Measurements from ENCODE around the gene ABCC1.
"Not testable (repeated sequence)": the region's sequence is repeated elsewhere in the genome, so short reads cannot be mapped to it uniquely, and the experiment has no call there.

ABCC1 gene

DNA sequence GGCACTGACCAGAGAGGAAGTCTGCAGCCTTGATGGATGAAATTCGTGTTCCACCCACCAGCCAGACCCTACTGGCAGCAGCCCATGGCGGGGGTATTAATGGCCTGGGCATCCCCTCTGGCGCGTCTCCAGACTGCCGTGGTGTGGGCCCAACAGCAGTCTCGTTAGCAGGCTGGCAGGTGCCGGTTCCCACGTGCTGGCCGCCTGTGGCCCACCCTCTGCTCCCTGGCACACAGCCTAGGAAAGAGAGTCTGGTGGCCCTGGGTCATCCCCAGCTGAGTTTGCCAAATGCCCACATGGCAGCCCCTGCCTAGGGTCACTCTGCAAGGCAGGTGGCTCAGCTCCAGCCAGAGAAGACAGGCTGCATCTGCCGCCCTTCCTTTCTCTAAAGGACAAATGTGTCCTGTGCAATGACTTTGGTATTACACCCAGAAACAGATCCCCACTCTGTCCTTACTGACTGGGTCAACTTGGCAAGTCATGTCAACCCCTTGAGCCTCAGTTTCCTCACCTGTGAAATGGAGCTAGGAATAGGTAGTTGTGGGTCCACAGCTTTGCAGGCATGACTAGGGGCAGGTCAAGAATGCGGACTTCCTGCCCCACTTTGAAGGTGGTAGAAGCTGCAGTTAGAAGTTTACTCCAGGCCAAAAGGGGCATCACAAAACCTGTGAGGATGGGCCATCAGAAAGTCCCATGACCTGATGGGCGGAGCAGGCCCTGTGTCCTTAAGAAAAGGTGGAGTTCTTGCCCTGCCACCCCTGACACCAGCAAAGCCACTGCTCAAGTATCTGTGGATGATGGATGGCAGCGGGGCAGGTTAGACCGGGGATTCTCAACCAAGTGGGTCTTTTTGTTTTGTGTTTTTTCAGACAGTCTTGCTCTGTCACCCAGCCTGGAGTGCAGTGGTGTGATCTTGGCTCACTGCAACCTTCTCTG is 197.2 kb downstream of the ABCC1 start:
- no peak for DNase-seq (ENCODE audit: low read depth, low spot score)
- Histone ChIP-seq H3K4me3 (ENCODE audit: insufficient read length, low read depth) (no peak overlapping the region), H3K36me3 (ENCODE audit: insufficient read depth, insufficient read length, low read length) (peaks cover 20% of the 10 kb centered on the region), H3K9ac (ENCODE audit: insufficient read length, low read depth) (no peak overlapping the region), H3K9me3 (ENCODE audit: insufficient read depth, low read length) (no peaks in the 10 kb centered on the region), H3K27me3 (ENCODE audit: insufficient read depth, insufficient read length) (no peaks in the 10 kb centered on the region), H3K4me1 (ENCODE audit: insufficient read depth, insufficient read length) (peaks cover 15% of the 10 kb centered on the region)
- TF ChIP-seq SUZ12 (IDR thresholded peaks at IDR 0.05; ENCODE audit: extremely low read depth, insufficient read depth, insufficient read length) (no peak), YY1 (IDR thresholded peaks at IDR 0.05; ENCODE audit: insufficient read depth, insufficient read length) (no peak), ZNF274 (IDR thresholded peaks at IDR 0.05; ENCODE audit: low read depth, low read length) (no peak)

DNA sequence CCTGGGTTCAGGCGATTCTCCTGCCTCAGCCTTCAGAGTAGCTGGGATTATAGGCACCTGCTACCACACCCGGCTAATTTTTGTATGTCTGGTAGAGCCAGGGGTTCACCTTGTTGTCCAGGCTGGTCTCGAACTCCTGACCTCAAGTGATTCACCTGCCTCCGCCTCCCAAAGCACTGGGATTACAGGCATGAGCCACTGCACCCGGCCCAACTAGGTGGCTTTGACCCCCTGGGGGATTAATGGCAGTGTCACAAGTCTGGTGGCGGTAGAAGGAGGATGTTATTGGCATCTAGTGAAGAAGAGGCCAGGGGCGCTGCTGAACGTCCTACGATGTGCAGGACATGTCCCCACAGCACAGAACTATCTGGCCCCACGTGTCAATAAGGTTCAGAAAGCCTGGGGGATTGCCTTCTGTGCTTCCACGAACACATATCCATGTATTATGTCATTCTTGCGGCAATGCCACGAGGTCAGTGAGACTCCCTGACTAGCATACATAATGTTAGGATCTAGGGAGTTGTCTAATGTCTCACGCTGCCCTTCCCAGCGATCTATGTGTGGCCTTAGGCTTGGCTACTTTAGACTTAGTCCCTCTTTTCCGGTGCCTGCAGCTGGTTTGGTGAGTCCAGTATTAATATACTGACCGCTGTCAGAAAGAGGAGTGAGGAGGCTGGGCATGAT is 198.0 kb downstream of the ABCC1 start:
- TF ChIP-seq SUZ12 (IDR thresholded peaks at IDR 0.05; ENCODE audit: extremely low read depth, insufficient read depth, insufficient read length) (no peak), ZNF274 (IDR thresholded peaks at IDR 0.05; ENCODE audit: low read depth, low read length) (no peak), YY1 (IDR thresholded peaks at IDR 0.05; ENCODE audit: insufficient read depth, insufficient read length) (no peak)
- Histone ChIP-seq H3K9me3 (ENCODE audit: insufficient read depth, low read length) (no peaks in the 10 kb centered on the region), H3K27me3 (ENCODE audit: insufficient read depth, insufficient read length) (no peaks in the 10 kb centered on the region), H3K4me3 (ENCODE audit: insufficient read length, low read depth) (no peak overlapping the region), H3K4me1 (ENCODE audit: insufficient read depth, insufficient read length) (peaks cover 15% of the 10 kb centered on the region), H3K9ac (ENCODE audit: insufficient read length, low read depth) (no peak overlapping the region), H3K36me3 (ENCODE audit: insufficient read depth, insufficient read length, low read length) (peaks cover 14% of the 10 kb centered on the region)
- no peak for DNase-seq (ENCODE audit: low read depth, low spot score)

DNA sequence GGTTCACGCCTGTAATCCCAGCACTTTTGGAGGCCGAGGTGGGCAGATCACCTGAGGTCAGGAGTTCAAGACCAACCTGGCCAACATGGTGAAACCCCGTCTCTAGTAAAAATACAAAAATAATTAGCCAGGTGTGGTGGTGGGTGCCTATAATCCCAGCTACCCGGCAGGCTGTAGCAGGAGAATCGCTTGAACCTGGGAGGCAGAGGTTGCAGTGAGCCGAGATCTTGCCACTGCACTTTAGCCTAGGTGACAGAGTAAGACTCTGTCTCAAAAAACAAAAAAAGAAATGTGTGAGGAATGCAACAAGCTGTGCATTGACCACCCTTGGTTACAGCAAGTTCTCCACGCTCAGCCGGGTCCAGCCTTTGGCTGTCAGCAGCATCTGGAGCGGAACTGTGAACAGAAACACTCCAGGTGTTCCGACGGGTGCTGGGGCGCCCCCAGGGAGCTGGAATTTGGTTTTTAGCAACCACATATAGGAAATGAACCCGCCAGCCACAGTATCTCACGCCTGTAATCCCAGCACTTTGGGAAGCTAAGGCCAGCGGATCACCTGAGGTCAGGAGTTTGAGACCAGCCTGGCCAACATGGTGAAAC is 198.7 kb downstream of the ABCC1 start:
- Histone ChIP-seq H3K4me1 (ENCODE audit: insufficient read depth, insufficient read length) (peaks cover 15% of the 10 kb centered on the region), H3K36me3 (ENCODE audit: insufficient read depth, insufficient read length, low read length) (peaks cover 11% of the 10 kb centered on the region)
- H3K4me3 ChIP-seq (ENCODE audit: insufficient read length, low read depth); H3K9me3 ChIP-seq (ENCODE audit: insufficient read depth, low read length); DNase-seq (ENCODE audit: low read depth, low spot score); H3K9ac ChIP-seq (ENCODE audit: insufficient read length, low read depth); H3K27me3 ChIP-seq (ENCODE audit: insufficient read depth, insufficient read length): not testable (repeated sequence)

DNA sequence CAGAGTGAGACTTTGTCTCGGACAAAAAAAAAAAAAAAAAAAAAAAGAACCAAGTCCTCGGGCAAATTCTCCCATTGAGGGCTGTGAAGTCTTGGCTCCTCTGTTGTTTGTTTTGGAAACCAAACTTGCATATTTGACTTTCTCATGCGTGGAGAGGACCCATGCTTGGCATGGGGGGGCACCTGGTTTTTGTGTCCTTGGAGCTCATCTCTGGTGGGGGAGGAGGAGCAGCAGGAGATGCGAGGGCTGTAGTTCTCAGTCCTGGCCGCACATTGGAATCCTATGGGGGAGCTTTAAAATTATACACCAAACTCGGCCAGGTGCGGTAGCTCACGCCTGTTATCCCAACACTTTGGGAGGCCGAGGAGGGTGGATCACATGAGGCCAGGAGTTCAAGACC is 199.3 kb downstream of the ABCC1 start:
- no peak overlapping the region for H3K9ac ChIP-seq (ENCODE audit: insufficient read length, low read depth)
- no peaks in the 10 kb centered on the region for H3K9me3 ChIP-seq (ENCODE audit: insufficient read depth, low read length)
- H3K4me3 ChIP-seq (ENCODE audit: insufficient read length, low read depth), result no peak overlapping the region
- TF ChIP-seq SUZ12 (IDR thresholded peaks at IDR 0.05; ENCODE audit: extremely low read depth, insufficient read depth, insufficient read length) (no peak), ZNF274 (IDR thresholded peaks at IDR 0.05; ENCODE audit: low read depth, low read length) (no peak), YY1 (IDR thresholded peaks at IDR 0.05; ENCODE audit: insufficient read depth, insufficient read length) (no peak)
- peak; percentile 48 for DNase-seq (ENCODE audit: low read depth, low spot score)
- H3K36me3 ChIP-seq (ENCODE audit: insufficient read depth, insufficient read length, low read length), result peaks cover 11% of the 10 kb centered on the region
- peaks cover 15% of the 10 kb centered on the region for H3K4me1 ChIP-seq (ENCODE audit: insufficient read depth, insufficient read length)
- H3K27me3 ChIP-seq (ENCODE audit: insufficient read depth, insufficient read length), result no peaks in the 10 kb centered on the region

DNA sequence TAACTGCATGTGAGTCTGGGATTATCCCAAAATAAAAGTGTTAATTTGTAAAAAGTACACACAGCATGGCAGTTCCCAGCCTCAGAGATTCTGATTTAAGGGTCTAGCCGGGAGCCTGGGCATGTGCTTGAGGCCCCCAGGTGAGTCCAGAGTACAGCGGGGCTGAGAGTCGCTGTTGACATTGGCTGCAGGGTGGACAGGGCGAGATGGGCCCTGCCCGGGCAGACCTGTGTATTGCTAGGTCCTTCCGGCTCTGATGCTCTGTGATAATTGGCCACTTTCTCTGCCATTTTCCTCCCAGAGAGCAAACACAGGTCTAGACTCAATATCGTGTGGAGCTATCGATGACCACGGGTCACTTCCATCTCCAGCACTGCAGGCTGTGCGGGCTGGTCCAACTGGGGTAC is 200.3 kb downstream of the ABCC1 start:
- no peaks in the 10 kb centered on the region for H3K9me3 ChIP-seq (ENCODE audit: insufficient read depth, low read length)
- H3K4me3 ChIP-seq (ENCODE audit: insufficient read length, low read depth), result no peak overlapping the region
- H3K9ac ChIP-seq (ENCODE audit: insufficient read length, low read depth), result peak overlapping the region; percentile 17
- H3K4me1 ChIP-seq (ENCODE audit: insufficient read depth, insufficient read length), result peaks cover 11% of the 10 kb centered on the region
- peaks cover 11% of the 10 kb centered on the region for H3K36me3 ChIP-seq (ENCODE audit: insufficient read depth, insufficient read length, low read length)
- H3K27me3 ChIP-seq (ENCODE audit: insufficient read depth, insufficient read length), result no peaks in the 10 kb centered on the region
- DNase-seq (ENCODE audit: low read depth, low spot score), result no peak
- TF ChIP-seq YY1 (IDR thresholded peaks at IDR 0.05; ENCODE audit: insufficient read depth, insufficient read length), result no peak
- no peak for TF ChIP-seq SUZ12 (IDR thresholded peaks at IDR 0.05; ENCODE audit: extremely low read depth, insufficient read depth, insufficient read length)
- TF ChIP-seq ZNF274 (IDR thresholded peaks at IDR 0.05; ENCODE audit: low read depth, low read length), result no peak

DNA sequence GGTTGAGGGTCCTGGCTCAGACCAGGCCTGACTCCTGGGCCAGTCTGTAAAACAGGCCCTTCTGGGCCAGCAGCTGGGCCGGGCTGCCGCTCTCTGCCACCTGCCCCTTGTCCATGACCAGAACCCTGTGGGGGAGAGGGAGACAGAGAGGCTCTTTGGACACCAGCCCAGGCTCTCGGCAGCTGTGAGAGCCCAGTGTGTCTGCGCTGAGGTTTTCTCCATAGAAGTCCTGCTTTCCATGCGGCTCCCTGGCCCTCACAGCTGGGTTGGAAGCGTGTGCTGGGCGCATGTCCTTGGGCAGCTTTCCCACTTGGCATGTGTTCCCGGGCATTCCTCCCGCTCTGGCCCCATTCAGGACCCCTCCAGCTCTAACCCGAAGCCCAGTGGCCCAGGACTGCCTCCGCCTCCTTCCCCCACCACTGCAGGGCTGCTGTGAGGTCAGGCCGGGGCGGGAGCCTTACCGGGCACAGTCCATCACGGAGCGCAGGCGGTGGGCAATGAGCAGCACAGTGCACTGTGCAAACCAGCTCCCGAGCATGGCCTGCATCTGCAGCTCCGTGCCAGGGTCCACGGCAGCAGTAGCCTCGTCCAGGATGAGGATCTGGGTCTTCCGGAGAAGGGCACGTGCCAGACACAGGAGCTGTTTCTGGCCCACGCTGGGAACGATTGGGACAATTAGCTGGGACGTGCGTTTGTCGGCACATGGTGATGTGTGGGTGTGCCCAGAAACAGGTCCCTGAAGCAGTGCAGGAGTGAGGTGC is 200.9 kb downstream of the ABCC1 start:
- Histone ChIP-seq H3K9ac (ENCODE audit: insufficient read length, low read depth) (peak overlapping the region; percentile 17), H3K27me3 (ENCODE audit: insufficient read depth, insufficient read length) (no peaks in the 10 kb centered on the region), H3K9me3 (ENCODE audit: insufficient read depth, low read length) (no peaks in the 10 kb centered on the region), H3K4me3 (ENCODE audit: insufficient read length, low read depth) (no peak overlapping the region), H3K36me3 (ENCODE audit: insufficient read depth, insufficient read length, low read length) (peaks cover 10% of the 10 kb centered on the region), H3K4me1 (ENCODE audit: insufficient read depth, insufficient read length) (peaks cover 11% of the 10 kb centered on the region)
- TF ChIP-seq YY1 (IDR thresholded peaks at IDR 0.05; ENCODE audit: insufficient read depth, insufficient read length) (no peak), ZNF274 (IDR thresholded peaks at IDR 0.05; ENCODE audit: low read depth, low read length) (no peak), SUZ12 (IDR thresholded peaks at IDR 0.05; ENCODE audit: extremely low read depth, insufficient read depth, insufficient read length) (no peak)
- DNase-seq (ENCODE audit: low read depth, low spot score), result no peak

DNA sequence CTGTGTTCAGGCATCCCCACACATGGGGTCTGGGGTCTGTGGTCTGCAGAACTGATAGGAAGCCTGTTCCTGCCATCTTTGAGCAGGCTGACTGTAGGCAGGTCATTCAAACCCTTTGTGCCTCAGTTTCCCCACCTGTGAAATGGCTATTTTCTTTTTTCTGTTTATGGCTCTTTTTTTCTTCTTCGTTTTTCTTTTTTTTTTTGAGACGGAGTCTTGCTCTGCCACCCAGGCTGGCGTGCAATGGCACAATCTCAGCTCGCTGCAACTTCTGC is 201.4 kb downstream of the ABCC1 start:
- peaks cover 6% of the 10 kb centered on the region for H3K36me3 ChIP-seq (ENCODE audit: insufficient read depth, insufficient read length, low read length)
- no peak overlapping the region for H3K4me3 ChIP-seq (ENCODE audit: insufficient read length, low read depth)
- no peaks in the 10 kb centered on the region for H3K27me3 ChIP-seq (ENCODE audit: insufficient read depth, insufficient read length)
- H3K9ac ChIP-seq (ENCODE audit: insufficient read length, low read depth), result no peak overlapping the region
- TF ChIP-seq YY1 (IDR thresholded peaks at IDR 0.05; ENCODE audit: insufficient read depth, insufficient read length) (no peak), SUZ12 (IDR thresholded peaks at IDR 0.05; ENCODE audit: extremely low read depth, insufficient read depth, insufficient read length) (no peak), ZNF274 (IDR thresholded peaks at IDR 0.05; ENCODE audit: low read depth, low read length) (no peak)
- H3K9me3 ChIP-seq (ENCODE audit: insufficient read depth, low read length), result no peaks in the 10 kb centered on the region
- DNase-seq (ENCODE audit: low read depth, low spot score), result no peak
- peaks cover 11% of the 10 kb centered on the region for H3K4me1 ChIP-seq (ENCODE audit: insufficient read depth, insufficient read length)

All from NT2/D1 (cell line).